GM12878 (cell line): ENCODE data around the gene HNRNPF. TPM values are rescaled to one million over a fixed set of nuclear protein-coding genes. Genes with fewer than 3 reads are reported as not detected.

Experiments
- ATAC-seq: fragments of 200-7000 bp; cut with Tn5 transposase; 3 replicates; pipeline ENCODE4 v1.9.1; 2020; ENCODE audit warnings: mild to moderate bottlenecking, moderate library complexity
- BruUV-seq: library from RNA; stranded (reverse); fragments of 400-500 nt; replicated peaks from 2 replicates; lab custom pipeline; 2021; lab: Mats Ljungman, UMichigan
- CTCF ChIA-PET: fragments of 300-600 bp; sonication (Branson Sonifier 250); formaldehyde crosslinking; extraction: SDS; loops from one replicate; lab custom pipeline; 2021; ENCODE audit warnings: inconsistent platforms; lab: Yijun Ruan, JAX
- POLR2A ChIA-PET: fragments of 350-600 bp; formaldehyde crosslinking; extraction: SDS; loops from one replicate; lab custom pipeline; 2021; ENCODE audit warnings: inconsistent platforms; lab: Charles Lee
- RAD21 ChIA-PET: fragments of 300-600 bp; sonication (Branson Sonifier 250); formaldehyde crosslinking; loops from one replicate; lab custom pipeline; 2023; ENCODE audit warnings: antibody characterized with exemption; ENCODE audit not compliant: unreplicated experiment; lab: Charles Lee
- SMC1A ChIA-PET: fragments of 300-600 bp; sonication (Branson Sonifier 250); formaldehyde crosslinking; loops from one replicate; lab custom pipeline; 2023; ENCODE audit not compliant: unreplicated experiment, uncharacterized antibody; lab: Charles Lee
- DNase-seq: peaks from one replicate; pipeline ENCODE4 v3.0.0-alpha.2; 2011; ENCODE audit warnings: low read depth, low spot score
- FAIRE-seq: peaks from 3 replicates; lab custom pipeline; 2011; peaks lifted over from hg19 to GRCh38; lab: Jason Lieb, UNC
- H2AFZ ChIP-seq: 2 replicates; pipeline ENCODE4 v1.6.0; 2011; ENCODE audit warnings: low read depth, low read length, control low read depth; ENCODE audit not compliant: control insufficient read depth
- H3K27ac ChIP-seq: 2 replicates; pipeline ENCODE4 v1.5.1; 2011; ENCODE audit warnings: control low read depth; ENCODE audit not compliant: control insufficient read depth, insufficient read depth
- H3K27me3 ChIP-seq, 2 experiments: replicated peaks in 1 of 2; 2 replicates each; pipeline versions ENCODE4 v1.6.0 to v1.6.1; 2011; ENCODE audit warnings: low read length in 1 of 2; ENCODE audit not compliant: control insufficient read depth in 2 of 2, insufficient read depth in 2 of 2
- H3K36me3 ChIP-seq, 2 experiments: 2 replicates each; pipeline ENCODE4 v1.5.1; 2011; ENCODE audit warnings: low read length in 1 of 2; ENCODE audit not compliant: control insufficient read depth in 2 of 2, insufficient read depth in 2 of 2
- H3K4me1 ChIP-seq: 2 replicates; pipeline ENCODE4 v1.6.1; 2011; ENCODE audit warnings: mild to moderate bottlenecking, low read length, moderate library complexity, mixed read lengths; ENCODE audit not compliant: control insufficient read depth, insufficient read depth
- H3K4me2 ChIP-seq: 2 replicates; pipeline ENCODE4 v1.6.0; 2011; ENCODE audit warnings: control low read depth; ENCODE audit not compliant: control insufficient read depth, insufficient read depth
- H3K4me3 ChIP-seq: fragments of 200-600 bp; sonication (generic); 2 replicates; pipeline ENCODE4 v1.5.1; 2016
- H3K79me2 ChIP-seq: 2 replicates; pipeline ENCODE4 v1.6.0; 2011; ENCODE audit warnings: low read length; ENCODE audit not compliant: control insufficient read depth, insufficient read depth
- H3K9ac ChIP-seq: 2 replicates; pipeline ENCODE4 v1.8.0; 2011; ENCODE audit warnings: low read length, control low read depth, mixed read lengths; ENCODE audit not compliant: control insufficient read depth, insufficient read depth
- H3K9me3 ChIP-seq: replicated peaks from 3 replicates; pipeline ENCODE4 v1.5.1; 2011; ENCODE audit warnings: mild to moderate bottlenecking, low read length; ENCODE audit not compliant: control insufficient read depth, insufficient read depth
- H4K20me1 ChIP-seq: 2 replicates; pipeline ENCODE4 v1.6.0; 2011; ENCODE audit not compliant: control insufficient read depth, insufficient read depth
- HDAC6 ChIP-seq: fragments of 200-600 bp; sonication (generic); IDR thresholded peaks from one replicate; pipeline ENCODE4 v1.8.0; 2017; ENCODE audit warnings: antibody characterized with exemption; ENCODE audit not compliant: unreplicated experiment
- HDGF ChIP-seq: fragments of 450-650 bp; IDR thresholded peaks from 2 replicates; pipeline ENCODE4 v1.6.1; 2016; ENCODE audit warnings: antibody characterized with exemption
- IRF3 ChIP-seq: fragments of 450-650 bp; IDR thresholded peaks from 2 replicates; pipeline ENCODE4 v1.6.1; 2014; ENCODE audit warnings: mild to moderate bottlenecking
- NFIC ChIP-seq: IDR thresholded peaks from 2 replicates; pipeline ENCODE4 v1.6.1; 2012; ENCODE audit warnings: low read depth, mild to moderate bottlenecking, inconsistent platforms, low read length, moderate library complexity
- RAD21 ChIP-seq: IDR thresholded peaks from 2 replicates; pipeline ENCODE4 v1.6.1; 2011; ENCODE audit warnings: mild to moderate bottlenecking, low read depth, low read length, moderate library complexity; ENCODE audit not compliant: insufficient read depth
- SMAD1 ChIP-seq: fragments of 450-650 bp; IDR thresholded peaks from 2 replicates; pipeline ENCODE4 v1.6.1; 2018; ENCODE audit warnings: mild to moderate bottlenecking, low read depth; ENCODE audit not compliant: partially characterized antibody
- SMC3 ChIP-seq: IDR thresholded peaks from 2 replicates; pipeline ENCODE4 v1.6.1; 2011; ENCODE audit warnings: low read length, improper control_type of control experiment, borderline replicate concordance
- SPI1 ChIP-seq: IDR thresholded peaks from 2 replicates; pipeline ENCODE4 v1.6.1; 2011; ENCODE audit warnings: low read depth, mild to moderate bottlenecking, low read length, moderate library complexity, borderline replicate concordance; ENCODE audit not compliant: insufficient read depth
- SREBF2 ChIP-seq: IDR thresholded peaks from 2 replicates; pipeline ENCODE4 v1.6.1; 2012; ENCODE audit warnings: mild to moderate bottlenecking, low read length
- YY1 ChIP-seq: IDR thresholded peaks from 2 replicates; pipeline ENCODE4 v1.6.1; 2011; ENCODE audit warnings: low read depth, mild to moderate bottlenecking, low read length
- WGBS: methylation state at CpG from one replicate; pipeline ENCODE4 v1.1.6; 2016; ENCODE audit warnings: low lambda C conversion rate; ENCODE audit not compliant: insufficient replicate concordance, insufficient coverage; ENCODE audit errors: missing lambda C conversion rate; 5-methylcytosine and 5-hydroxymethylcytosine counted together
- in situ Hi-C: fragments of 300-500 bp; cut with MboI; formaldehyde crosslinking; loops from 9 replicates; pipeline ENCODE4 v1.14.3; 2018; ENCODE audit warnings: mixed read lengths
- intact Hi-C: fragments of 100-400 bp; cut with micrococcal nuclease; formaldehyde crosslinking; loops from one replicate; pipeline ENCODE4 v1.14.2; 2022; ENCODE audit not compliant: unreplicated experiment
- polyA plus RNA-seq, 11 experiments: library from polyadenylated mRNA; depleted of rRNA in 4 of 11; unstranded in 6 of 11; stranded (reverse) in 5 of 11; fragments of >200 nt; fragmentation: Nextera tagmentation in 4 of 11; fragmentation: Illumina TruSeq in 1 of 11; extraction: Ambion mirVana in 4 of 11; extraction: Trizol in 1 of 11; gene quantifications; 1 replicate in 1 of 11; 2 replicates in 10 of 11; pipeline versions ENCODE4 v1.2.1 to v1.2.3, GENCODE V29; 2011 to 2016; ENCODE audit warnings: inconsistent platforms in 2 of 11, missing spikeins in 2 of 11, low read depth in 1 of 11
- total RNA-seq, 4 experiments: library from RNA; depleted of rRNA in 3 of 4; stranded (reverse); fragments of >200 nt in 3 of 4; fragmentation: Illumina TruSeq in 1 of 4; extraction: Trizol in 1 of 4; gene quantifications; 2 replicates each; pipeline versions ENCODE4 v1.2.1 to v1.2.3, GENCODE V29; 2013 to 2021
- TF ChIP-seq, protein P1 (sequence below): fragments of 450-650 bp; IDR thresholded peaks from 2 replicates; pipeline ENCODE4 v1.6.1; 2016; ENCODE audit warnings: mild to moderate bottlenecking

The HNRNPF gene
- total and polyA plus RNA-seq, 10 of the 15 experiments (the other 5 are each of a cell fraction or from before 2014, with no cell fraction given) = 156 to 373 (median 293) TPM

GRCh38 chr10:43411536-43411935, 2.5 kb upstream of the HNRNPF start:
- TF ChIP-seq RAD21 = no peak
- TF ChIP-seq NFIC = no peak
- TF ChIP-seq IRF3 = no peak
- no peak for TF ChIP-seq HDGF
- TF ChIP-seq SMC3 = no peak
- TF ChIP-seq, protein P1, sequence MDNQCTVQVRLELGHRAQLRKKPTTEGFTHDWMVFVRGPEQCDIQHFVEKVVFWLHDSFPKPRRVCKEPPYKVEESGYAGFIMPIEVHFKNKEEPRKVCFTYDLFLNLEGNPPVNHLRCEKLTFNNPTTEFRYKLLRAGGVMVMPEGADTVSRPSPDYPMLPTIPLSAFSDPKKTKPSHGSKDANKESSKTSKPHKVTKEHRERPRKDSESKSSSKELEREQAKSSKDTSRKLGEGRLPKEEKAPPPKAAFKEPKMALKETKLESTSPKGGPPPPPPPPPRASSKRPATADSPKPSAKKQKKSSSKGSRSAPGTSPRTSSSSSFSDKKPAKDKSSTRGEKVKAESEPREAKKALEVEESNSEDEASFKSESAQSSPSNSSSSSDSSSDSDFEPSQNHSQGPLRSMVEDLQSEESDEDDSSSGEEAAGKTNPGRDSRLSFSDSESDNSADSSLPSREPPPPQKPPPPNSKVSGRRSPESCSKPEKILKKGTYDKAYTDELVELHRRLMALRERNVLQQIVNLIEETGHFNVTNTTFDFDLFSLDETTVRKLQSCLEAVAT = no peak
- no peak for TF ChIP-seq SREBF2
- TF ChIP-seq SMAD1 = no peak
- TF ChIP-seq YY1 = no peak
- TF ChIP-seq HDAC6 = no peak
- TF ChIP-seq SPI1 = no peak
- SMC1A ChIA-PET = interaction anchor here (1.1 to 1.2 kb wide), 2 partner anchors 8 to 41 kb away, joined by 3 read pairs; no protein-coding TSS in a partner anchor
- no peak overlapping the region for H3K4me3 ChIP-seq
- no peak overlapping the region for H2AFZ ChIP-seq
- no peak overlapping the region for H3K27ac ChIP-seq
- H3K4me1 ChIP-seq = no peaks in the 10 kb centered on the region
- intact Hi-C loops = no loop called here
- no peak for FAIRE-seq
- no peaks in the 10 kb centered on the region for H4K20me1 ChIP-seq
- POLR2A ChIA-PET = interaction anchor here (0.5 to 0.7 kb wide), 2 partner anchors 27 to 52 kb away, joined by 3 to 4 read pairs; no protein-coding TSS in a partner anchor
- ATAC-seq = no peak
- CTCF ChIA-PET = no interaction called here
- in situ Hi-C loops = loop anchor here (25.0 kb wide), 3 partner anchors 274 to 774 kb away; partner anchors contain the start of genes CSGALNACT2 and ZNF33B
- H3K79me2 ChIP-seq = peaks cover 32% of the 10 kb centered on the region
- no TSS peak for BruUV-seq
- H3K4me2 ChIP-seq = no peak overlapping the region
- no peak overlapping the region for H3K9ac ChIP-seq
- WGBS = 60% methylated on average over 2 of the region's 2 CpGs
- RAD21 ChIA-PET = no interaction called here
- no peaks in the 10 kb centered on the region for H3K27me3 ChIP-seq
- DNase-seq = no peak
- H3K9me3 ChIP-seq = no peaks in the 10 kb centered on the region
- no peaks in the 10 kb centered on the region for H3K36me3 ChIP-seq
